Spleen (tissue), 11 donors: Measurements from ENCODE around the gene SEZ6L2. TPM values are rescaled to one million over a fixed set of nuclear protein-coding genes. Genes with fewer than 3 reads are reported as not detected.

ENCODE experiments used
- DNase-seq: peaks from one replicate; pipeline ENCODE4 v3.0.0-alpha.2; 2020
- H3K27ac ChIP-seq, 8 donors: fragments of 200-600 bp; sonication (generic) in 7 of 8; 1 replicate in 4 of 8; 2 replicates in 4 of 8; pipeline versions ENCODE4 v1.5.0 to v1.8.0; 2016 to 2021; ENCODE audit warnings: inconsistent platforms in 4 of 8, mild to moderate bottlenecking in 4 of 8, moderate library complexity in 1 of 8
- H3K27me3 ChIP-seq, 7 donors: fragments of 200-600 bp; sonication (generic) in 6 of 7; replicated peaks in 1 of 7; 1 replicate in 4 of 7; 2 replicates in 3 of 7; pipeline versions ENCODE4 v1.5.0 to v1.8.0; 2016 to 2021; ENCODE audit warnings: inconsistent platforms in 3 of 7, mild to moderate bottlenecking in 1 of 7
- H3K36me3 ChIP-seq, 6 donors: fragments of 200-600 bp; sonication (generic) in 5 of 6; 1 replicate in 4 of 6; 2 replicates in 2 of 6; pipeline versions ENCODE4 v1.5.0 to v1.8.0; 2016 to 2021; ENCODE audit warnings: inconsistent platforms in 2 of 6
- H3K4me1 ChIP-seq, 6 donors: fragments of 200-600 bp; sonication (generic) in 5 of 6; 1 replicate in 3 of 6; 2 replicates in 3 of 6; pipeline versions ENCODE4 v1.5.0 to v1.8.0; 2016 to 2021; ENCODE audit warnings: inconsistent platforms in 3 of 6
- H3K4me3 ChIP-seq, 8 donors: fragments of 200-600 bp; sonication (generic) in 7 of 8; 1 replicate in 4 of 8; 2 replicates in 4 of 8; pipeline versions ENCODE4 v1.5.0 to v1.8.0; 2016 to 2021; ENCODE audit warnings: inconsistent platforms in 4 of 8, mild to moderate bottlenecking in 4 of 8, moderate library complexity in 2 of 8
- H3K9me3 ChIP-seq, 8 donors: fragments of 200-600 bp; sonication (generic) in 7 of 8; 1 replicate in 4 of 8; 2 replicates in 4 of 8; pipeline versions ENCODE4 v1.5.0 to v1.8.0; 2016 to 2021; ENCODE audit warnings: inconsistent platforms in 4 of 8
- POLR2A ChIP-seq, 3 donors: fragments of 450-650 bp; IDR thresholded peaks; one replicate each; pipeline ENCODE4 v1.5.1; 2017; ENCODE audit warnings: antibody characterized with exemption in 3 of 3, mild to moderate bottlenecking in 1 of 3
- POLR2AphosphoS5 ChIP-seq, 3 donors: sonication (generic); formaldehyde crosslinking; IDR thresholded peaks; one replicate each; pipeline ENCODE4 v1.5.1; 2017; ENCODE audit warnings: antibody characterized with exemption in 3 of 3
- WGBS, 5 donors: extraction: QIAGEN DNeasy Blood & Tissue Kit in 3 of 5; methylation state at CpG; one replicate each; pipeline versions ENCODE4 v1.1.5 to v1.1.7; 2013 to 2018; 5-methylcytosine and 5-hydroxymethylcytosine counted together
- intact Hi-C: fragments of 100-400 bp; cut with DNase I; formaldehyde crosslinking; loops from one replicate; pipeline ENCODE4 v1.15.0; 2023; ENCODE audit warnings: low total_unique reads
- polyA plus RNA-seq, 3 donors: library from polyadenylated mRNA; stranded (reverse); fragments of 200-250 nt; gene quantifications; one replicate each; pipeline ENCODE4 v1.2.1, GENCODE V29; 2013
- total RNA-seq, 7 donors: library from RNA; depleted of rRNA in 3 of 7; stranded (reverse); fragments of >200 nt in 3 of 7; fragmentation: NEBNext Ultra II Directional in 4 of 7; extraction: Animal tissue kit (Norgen Biotek cat#: 25700) in 4 of 7; gene quantifications; one replicate each; pipeline versions ENCODE4 v1.1.0 to v1.2.1, GENCODE V29; 2016 to 2021
- TF ChIP-seq, protein P1 (sequence below), 11 experiments: fragments of 200-600 bp in 7 of 11; fragments of 450-650 bp in 4 of 11; sonication (generic) in 4 of 11; IDR thresholded peaks in 8 of 11; conservative IDR thresholded peaks in 3 of 11; 1 replicate in 7 of 11; 2 replicates in 4 of 11; pipeline versions ENCODE4 v1.4.0 to v1.8.0; 2016 to 2021; ENCODE audit warnings: antibody characterized with exemption in 11 of 11, inconsistent platforms in 4 of 11, mild to moderate bottlenecking in 1 of 11
- donor health status: healthy with polysubstance abuse.
- donor health status: DM: no; HTN: no; CAD: no; lungs with moderate emphysema.
- donor health status: DM: no; HTN: no; CAD: no.
- donor health status: Bipolar disorder and iron deficiency.
- donor health status: healthy.
- donor health status: DM: no; HTN: no; CAD: no.
- donor health status: DM: yes; HTN: yes; CAD: no.

The SEZ6L2 gene
- total and polyA plus RNA-seq, 10 donors = 0.35 to 4.1 (median 2.1) TPM

DNA sequence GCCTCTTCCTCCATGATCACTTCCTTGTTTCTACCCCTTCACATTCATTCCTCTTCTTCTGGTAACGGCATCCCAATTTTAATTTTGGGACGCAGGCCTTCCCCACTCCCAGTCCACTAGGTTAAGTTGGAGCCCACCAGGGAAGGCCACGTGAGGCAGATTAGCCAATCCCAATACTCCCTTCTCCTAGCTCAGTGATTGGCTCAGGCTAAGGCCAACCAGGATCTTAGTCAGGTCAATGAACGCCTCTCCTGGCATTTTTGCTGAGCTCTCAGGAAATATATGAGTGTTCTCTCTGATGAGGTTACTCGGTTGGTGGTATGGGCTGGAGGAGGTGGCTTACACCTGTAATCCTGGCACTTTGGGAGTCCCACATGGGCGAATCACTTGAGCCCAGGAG lies 15.4 kb downstream of the SEZ6L2 start:
- Histone ChIP-seq H3K9me3 (no peaks in the 10 kb centered on the region), H3K27ac (no peak overlapping the region), H3K27me3 (peaks cover 0 to 28% (median 4%) of the 10 kb centered on the region in 7 donors), H3K4me3 (no peak overlapping the region), H3K4me1 (no peaks in the 10 kb centered on the region), H3K36me3 (no peaks in the 10 kb centered on the region)
- TF ChIP-seq, protein P1, sequence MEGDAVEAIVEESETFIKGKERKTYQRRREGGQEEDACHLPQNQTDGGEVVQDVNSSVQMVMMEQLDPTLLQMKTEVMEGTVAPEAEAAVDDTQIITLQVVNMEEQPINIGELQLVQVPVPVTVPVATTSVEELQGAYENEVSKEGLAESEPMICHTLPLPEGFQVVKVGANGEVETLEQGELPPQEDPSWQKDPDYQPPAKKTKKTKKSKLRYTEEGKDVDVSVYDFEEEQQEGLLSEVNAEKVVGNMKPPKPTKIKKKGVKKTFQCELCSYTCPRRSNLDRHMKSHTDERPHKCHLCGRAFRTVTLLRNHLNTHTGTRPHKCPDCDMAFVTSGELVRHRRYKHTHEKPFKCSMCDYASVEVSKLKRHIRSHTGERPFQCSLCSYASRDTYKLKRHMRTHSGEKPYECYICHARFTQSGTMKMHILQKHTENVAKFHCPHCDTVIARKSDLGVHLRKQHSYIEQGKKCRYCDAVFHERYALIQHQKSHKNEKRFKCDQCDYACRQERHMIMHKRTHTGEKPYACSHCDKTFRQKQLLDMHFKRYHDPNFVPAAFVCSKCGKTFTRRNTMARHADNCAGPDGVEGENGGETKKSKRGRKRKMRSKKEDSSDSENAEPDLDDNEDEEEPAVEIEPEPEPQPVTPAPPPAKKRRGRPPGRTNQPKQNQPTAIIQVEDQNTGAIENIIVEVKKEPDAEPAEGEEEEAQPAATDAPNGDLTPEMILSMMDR (IDR thresholded peaks at IDR 0.05 in 8 of 11, conservative IDR thresholded peaks at IDR 0.05 in 3 of 11) = no peak
- no peak for TF ChIP-seq POLR2AphosphoS5 (IDR thresholded peaks at IDR 0.05)
- TF ChIP-seq POLR2A (IDR thresholded peaks at IDR 0.05) = no peak
- DNase-seq = no peak
- WGBS, 5 donors = 54 to 84% (median 74%) methylated on average over 6 of the region's 6 CpGs
- intact Hi-C loops = no loop called here

DNA sequence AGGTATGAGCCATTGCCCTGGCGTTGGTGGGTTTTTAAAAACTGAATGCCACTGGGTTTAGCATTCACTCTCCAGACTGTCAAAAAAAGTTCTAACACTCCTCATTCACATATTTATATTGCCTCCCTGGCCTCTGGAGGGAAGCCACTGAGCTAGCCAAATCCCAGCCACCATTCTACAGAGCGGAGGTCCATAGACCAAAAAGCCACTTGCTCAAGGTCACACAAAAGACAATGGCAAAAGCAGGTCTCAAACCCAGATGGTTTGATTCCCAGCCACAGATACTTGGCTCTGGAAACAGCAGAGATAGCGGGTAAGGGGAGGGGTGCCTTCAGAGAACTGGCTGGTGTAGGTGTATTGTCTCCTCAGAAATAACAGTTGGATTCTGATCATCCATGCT lies 18.3 kb downstream of the SEZ6L2 start:
- H3K27ac ChIP-seq = no peak overlapping the region

DNA sequence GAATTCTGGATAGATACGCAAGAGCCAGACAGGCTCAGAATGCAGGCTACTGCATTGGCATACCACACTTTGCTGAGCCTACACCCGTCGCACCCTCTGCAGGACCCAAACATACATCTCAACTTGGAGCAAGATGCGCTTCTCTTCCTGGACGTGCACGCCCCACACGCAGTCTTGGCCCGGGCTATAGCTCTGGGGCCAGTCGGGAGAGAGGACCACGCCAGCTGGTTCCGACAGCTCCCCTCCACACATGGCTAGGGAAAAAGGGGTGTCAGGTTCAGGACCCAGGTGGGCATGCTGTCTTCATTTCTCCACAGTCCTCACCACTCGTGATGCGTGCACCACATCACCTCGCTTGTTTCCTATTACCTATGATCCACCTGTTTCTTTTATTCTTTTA lies 21.2 kb downstream of the SEZ6L2 start:
- peaks cover 3 to 19% (median 16%) of the 10 kb centered on the region in 6 donors for H3K4me1 ChIP-seq
- TF ChIP-seq, protein P1 (IDR thresholded peaks at IDR 0.05 in 8 of 11, conservative IDR thresholded peaks at IDR 0.05 in 3 of 11) = no peak
- TF ChIP-seq POLR2A (IDR thresholded peaks at IDR 0.05) (no peak), POLR2AphosphoS5 (IDR thresholded peaks at IDR 0.05) (no peak)
- WGBS, 5 donors = 91 to 95% (median 92%) methylated on average over 14 of the region's 14 CpGs

More for the DNA sequence above, 18.3 kb downstream of the SEZ6L2 start:
- Histone ChIP-seq H3K4me3 (no peak overlapping the region), H3K9me3 (no peaks in the 10 kb centered on the region), H3K27me3 (peaks cover 0 to 51% (median 27%) of the 10 kb centered on the region in 7 donors), H3K4me1 (peaks cover 3 to 18% (median 16%) of the 10 kb centered on the region in 6 donors), H3K36me3 (no peaks in the 10 kb centered on the region)
- TF ChIP-seq, protein P1 (IDR thresholded peaks at IDR 0.05 in 8 of 11, conservative IDR thresholded peaks at IDR 0.05 in 3 of 11) = no peak
- TF ChIP-seq POLR2AphosphoS5 (IDR thresholded peaks at IDR 0.05) = no peak
- TF ChIP-seq POLR2A (IDR thresholded peaks at IDR 0.05) = no peak
- intact Hi-C loops = no loop called here
- WGBS, 5 donors = 82 to 94% (median 90%) methylated on average over 3 of the region's 3 CpGs
- no peak for DNase-seq

DNA sequence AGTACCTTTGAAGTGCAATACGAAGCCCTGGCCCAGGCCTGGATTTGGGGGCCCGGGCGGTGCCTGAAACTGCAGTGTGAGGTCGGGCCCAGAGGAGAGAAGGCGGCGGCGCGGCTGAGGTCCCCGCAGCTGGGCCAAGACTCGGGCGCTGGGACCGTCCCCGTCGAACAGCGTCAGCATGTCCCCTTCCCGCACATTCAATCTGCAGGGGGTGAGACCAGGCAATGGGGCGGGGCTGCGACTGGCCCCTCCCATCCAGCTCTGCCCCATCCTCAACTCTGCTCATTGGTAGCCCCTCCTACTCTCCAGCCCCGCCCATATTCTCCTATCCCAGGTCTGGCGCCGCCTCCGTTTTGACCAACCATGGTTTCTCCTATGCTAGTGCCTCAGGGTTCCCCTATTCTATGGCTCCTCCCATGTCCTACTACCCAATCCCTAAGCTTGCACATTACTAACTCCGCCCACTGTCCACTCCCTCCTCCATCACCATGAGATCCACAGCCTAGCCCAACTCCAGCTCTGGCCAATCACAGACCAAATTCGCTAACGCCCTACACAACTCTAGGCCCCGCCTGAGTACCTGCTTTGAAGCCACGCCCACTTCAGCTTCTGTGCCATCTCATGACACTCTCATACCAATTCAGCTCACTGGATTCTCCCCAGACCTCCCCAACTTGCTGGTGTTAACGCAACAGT lies 21.9 kb downstream of the SEZ6L2 start:
- TF ChIP-seq POLR2A (IDR thresholded peaks at IDR 0.05) = no peak
- TF ChIP-seq POLR2AphosphoS5 (IDR thresholded peaks at IDR 0.05) = no peak
- TF ChIP-seq, protein P1 (IDR thresholded peaks at IDR 0.05 in 8 of 11, conservative IDR thresholded peaks at IDR 0.05 in 3 of 11) = no peak
- Histone ChIP-seq H3K27me3 (peaks cover 0 to 63% (median 28%) of the 10 kb centered on the region in 7 donors), H3K4me1 (peaks cover 3 to 19% (median 16%) of the 10 kb centered on the region in 6 donors), H3K36me3 (no peaks in the 10 kb centered on the region), H3K27ac (no peak overlapping the region), H3K9me3 (no peaks in the 10 kb centered on the region), H3K4me3 (peak overlapping the region in 3 of 8 donors; percentile 11 to 66 (median 28))
- intact Hi-C loops = no loop called here
- WGBS, 5 donors = 15 to 22% (median 20%) methylated on average over 23 to 28 of the region's 28 CpGs
- no peak for DNase-seq

More for the DNA sequence above, 21.2 kb downstream of the SEZ6L2 start:
- no peak for DNase-seq
- intact Hi-C loops = no loop called here
- Histone ChIP-seq H3K9me3 (no peaks in the 10 kb centered on the region), H3K4me3 (no peak overlapping the region), H3K27me3 (peaks cover 0 to 63% (median 28%) of the 10 kb centered on the region in 7 donors), H3K36me3 (no peaks in the 10 kb centered on the region), H3K27ac (no peak overlapping the region)
